ENCODE measurements around the gene DDT.
"Not testable (repeated sequence)": the region's sequence is repeated elsewhere in the genome, so short reads cannot be mapped to it uniquely, and the experiment has no call there.

Gene DDT

GRCh38 chr22:23974345-23974744 lies at the start of gene DDT:
DDT (minus strand) TSS chr22:23974441; CDS start chr22:23974414, 27 bp downstream.
- not testable (repeated sequence) for DNase-seq

- DNase-seq: no peak
These were observed 49.1 kb upstream of the DDT start for GRCh38 chr22:24023204-24023789.

- DNase-seq: no peak
These were observed 47.1 kb upstream of the DDT start for GRCh38 chr22:24021304-24021703.

- no peak for DNase-seq
These were observed 41.9 kb upstream of the DDT start for GRCh38 chr22:24016156-24016555.

- no peak for DNase-seq
These were observed 37.5 kb upstream of the DDT start for GRCh38 chr22:24011735-24012068.

GRCh38 chr22:24010018-24010391 lies 35.8 kb upstream of the DDT start:
- no peak for DNase-seq

GRCh38 chr22:24009227-24010017 lies 35.2 kb upstream of the DDT start:
- DNase-seq: no peak

GRCh38 chr22:24008381-24009226 lies 34.4 kb upstream of the DDT start:
- no peak for DNase-seq

- DNase-seq: no peak
These were observed 33.7 kb upstream of the DDT start for GRCh38 chr22:24008022-24008283.

- no peak for DNase-seq
These were observed 33.2 kb upstream of the DDT start for GRCh38 chr22:24007253-24008021.

- no peak for DNase-seq
These were observed 32.6 kb upstream of the DDT start for GRCh38 chr22:24006914-24007214.

- DNase-seq: no peak
These were observed 32.1 kb upstream of the DDT start for GRCh38 chr22:24006207-24006913.

- DNase-seq: no peak
These were observed 31.0 kb upstream of the DDT start, which contains the start of gene GSTT4 for GRCh38 chr22:24005201-24005600. GSTT4 (minus strand) TSS chr22:24005453; CDS start chr22:24005356, 97 bp downstream.

- DNase-seq: no peak
These were observed 29.6 kb upstream of the DDT start for GRCh38 chr22:24003887-24004286.

GRCh38 chr22:24002851-24003250 lies 28.6 kb upstream of the DDT start:
- no peak for DNase-seq

GRCh38 chr22:24002272-24002671 lies 28.0 kb upstream of the DDT start:
- no peak for DNase-seq

- no peak for DNase-seq
These were observed 27.1 kb upstream of the DDT start for GRCh38 chr22:24001314-24001713.

GRCh38 chr22:23999779-24000178 lies 25.5 kb upstream of the DDT start:
- not testable (repeated sequence) for DNase-seq

GRCh38 chr22:23997092-23997491 lies 22.9 kb upstream of the DDT start:
- no peak for DNase-seq

- DNase-seq: not testable (repeated sequence)
These were observed 19.4 kb upstream of the DDT start for GRCh38 chr22:23993581-23994177.

- not testable (repeated sequence) for DNase-seq
These were observed 18.8 kb upstream of the DDT start for GRCh38 chr22:23993080-23993479.

- DNase-seq: not testable (repeated sequence)
These were observed 15.5 kb upstream of the DDT start for GRCh38 chr22:23989583-23990244.
